Suppressor macrophage (primary cell): ENCODE data around the gene OGFRL1.
"Not testable (repeated sequence)": the region's sequence is repeated elsewhere in the genome, so short reads cannot be mapped to it uniquely, and the experiment has no call there.

ENCODE experiments used
- DNase-seq, 4 experiments: peaks; one replicate each; pipeline ENCODE4 v3.0.0-alpha.2; 2020 to 2022
- total RNA-seq, 17 experiments: gene quantifications; one replicate each; lab custom pipeline; 2026; ENCODE audit warnings: mixed read lengths in 6 of 17, inconsistent platforms in 3 of 17; lab: John Stamatoyannopoulos, UW

OGFRL1 gene
- total RNA-seq: 149 to 779 (median 424) reads per million in 17 experiments

GRCh38 chr6:71288228-71289038, at the start of gene OGFRL1:
Gene OGFRL1 (plus strand): TSS chr6:71288811. CDS start chr6:71288937, 126 bp downstream.
- peak; percentile 87 to 95 (median 91) for DNase-seq

DNA sequence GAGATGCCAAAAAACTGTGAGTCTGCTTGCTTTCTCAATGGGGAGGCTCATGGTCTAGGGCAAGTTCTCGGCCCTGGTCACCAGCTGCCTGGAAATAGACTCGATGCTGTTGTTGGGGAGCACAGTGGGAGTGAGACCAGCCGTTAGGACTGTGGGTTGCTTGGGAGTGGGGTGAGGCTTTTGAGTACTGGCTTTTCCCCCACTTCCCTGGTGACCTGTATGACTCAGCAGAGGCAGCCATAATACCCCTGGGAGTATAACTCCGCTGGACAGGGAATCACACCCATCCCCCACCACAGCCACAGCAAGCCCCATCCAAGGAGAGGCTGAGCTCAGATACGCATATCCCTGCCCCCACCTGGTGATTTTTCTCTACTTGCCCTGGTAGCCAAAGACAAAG, 48.9 kb upstream of the OGFRL1 start:
- DNase-seq: no peak

- no peak for DNase-seq
Measured at GRCh38 chr6:71245265-71246049, 43.2 kb upstream of the OGFRL1 start.

GRCh38 chr6:71246596-71246995, 42.0 kb upstream of the OGFRL1 start:
- peak in 1 of 4 experiments; percentile 35 for DNase-seq

DNA sequence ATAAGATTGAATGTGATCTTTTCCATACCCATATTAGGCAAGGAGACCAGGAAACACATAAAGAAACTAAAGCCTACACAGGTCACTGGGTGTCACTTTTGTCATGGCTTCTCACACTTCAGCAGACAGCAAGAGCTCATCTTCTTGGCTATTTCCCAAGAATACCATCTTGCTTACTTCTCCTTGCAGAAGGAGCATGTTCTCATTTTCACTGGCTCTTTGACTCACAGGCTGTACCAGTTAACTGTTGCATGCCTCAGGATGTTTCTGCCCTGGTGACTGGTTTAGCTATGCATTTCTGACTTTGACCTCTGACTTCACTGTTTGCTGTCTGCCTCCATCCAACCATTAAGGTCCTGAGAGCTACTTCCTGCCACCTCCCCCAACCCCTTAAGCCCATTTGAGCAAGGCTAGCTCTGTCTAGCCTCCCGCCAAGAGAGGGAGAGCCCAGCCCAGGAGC, 40.3 kb upstream of the OGFRL1 start:
- DNase-seq: peak; percentile 81 to 98 (median 91)

DNA sequence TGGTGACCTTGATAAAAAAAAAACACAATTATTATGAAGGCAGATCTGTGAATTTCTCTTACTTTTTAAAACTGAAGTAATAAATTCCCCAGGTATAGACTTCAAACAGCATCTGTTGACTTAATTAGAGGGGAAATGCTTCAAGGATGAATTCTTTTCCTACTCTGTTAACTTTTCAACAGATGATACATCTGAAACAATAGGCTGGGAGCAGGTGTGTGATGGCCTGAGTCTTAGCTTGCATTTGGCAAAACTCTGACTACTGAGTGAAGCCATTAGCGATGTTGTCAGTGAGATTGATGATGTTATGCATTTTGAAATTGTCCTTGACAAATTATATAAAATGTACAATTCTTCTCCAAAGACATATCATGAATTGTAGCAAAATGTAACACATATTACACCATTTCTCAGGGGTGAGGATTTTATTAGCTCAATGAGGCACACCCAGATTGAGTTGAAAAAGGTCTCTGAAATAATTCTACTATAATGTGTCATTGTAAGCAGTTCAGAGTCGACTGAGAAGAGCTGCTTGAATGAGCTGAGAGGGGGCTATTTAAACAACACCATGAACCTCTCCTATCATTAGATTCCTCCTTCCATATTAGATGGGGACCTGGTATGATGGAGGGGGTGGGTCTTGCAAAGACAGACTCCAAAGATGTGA, 39.6 kb upstream of the OGFRL1 start:
- no peak for DNase-seq

GRCh38 chr6:71250099-71250602, 38.5 kb upstream of the OGFRL1 start:
- DNase-seq: peak; percentile 64 to 95 (median 82)

- DNase-seq: peak in 2 of 4 experiments; percentile 38 to 48
Measured at GRCh38 chr6:71252410-71252809, 36.2 kb upstream of the OGFRL1 start.

GRCh38 chr6:71252960-71253359, 35.7 kb upstream of the OGFRL1 start:
- no peak for DNase-seq

- no peak for DNase-seq
Measured at GRCh38 chr6:71254323-71254722, 34.3 kb upstream of the OGFRL1 start.

- DNase-seq: peak in 2 of 4 experiments; percentile 10 to 46
Measured at GRCh38 chr6:71258078-71258866, 30.3 kb upstream of the OGFRL1 start.

GRCh38 chr6:71259888-71260604, 28.6 kb upstream of the OGFRL1 start:
- no peak for DNase-seq

GRCh38 chr6:71262914-71263313, 25.7 kb upstream of the OGFRL1 start:
- DNase-seq: no peak

GRCh38 chr6:71266392-71266791, 22.2 kb upstream of the OGFRL1 start:
- not testable (repeated sequence) for DNase-seq

GRCh38 chr6:71268735-71269437, 19.7 kb upstream of the OGFRL1 start:
- no peak for DNase-seq

GRCh38 chr6:71277926-71278600, 10.5 kb upstream of the OGFRL1 start:
- no peak for DNase-seq

DNA sequence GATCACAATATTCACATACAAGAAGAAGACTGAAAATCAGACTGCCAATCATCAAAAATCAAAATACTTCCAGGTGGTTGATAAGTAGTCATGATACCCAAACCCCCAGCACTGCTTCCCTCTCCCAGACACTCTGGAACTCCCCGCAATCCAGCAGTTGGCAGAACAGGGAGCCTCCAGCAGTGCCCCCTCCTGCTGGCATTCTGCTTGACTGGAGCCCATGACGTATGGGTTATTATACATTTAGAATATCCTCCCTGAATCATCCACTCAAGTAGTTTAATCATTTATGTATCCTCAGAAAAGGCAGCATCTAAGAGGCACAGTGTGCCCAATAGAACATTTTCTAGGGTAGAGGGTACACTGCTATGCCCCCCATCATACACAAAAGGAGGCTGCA, 9.3 kb upstream of the OGFRL1 start:
- DNase-seq: no peak

- no peak for DNase-seq
Measured at GRCh38 chr6:71279740-71280139, 8.9 kb upstream of the OGFRL1 start.

DNA sequence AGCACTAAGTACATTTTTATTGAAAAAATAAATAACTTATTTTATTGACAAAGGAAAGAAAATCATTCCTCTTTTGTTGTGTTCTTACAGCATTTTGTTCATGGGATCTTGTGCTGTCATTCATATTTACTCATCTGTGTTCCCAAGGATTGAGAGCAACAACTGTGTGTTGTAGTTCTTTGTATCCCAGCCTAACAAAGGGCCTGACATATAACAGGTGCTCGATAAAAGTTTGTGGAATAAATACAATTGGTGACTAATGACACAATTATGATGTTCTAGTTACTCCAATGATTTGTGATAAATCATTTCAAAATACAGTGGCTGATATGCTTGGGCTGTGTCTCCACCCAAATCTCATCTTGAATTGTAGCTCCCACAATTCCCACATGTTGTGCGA, 7.9 kb upstream of the OGFRL1 start:
- no peak for DNase-seq

DNA sequence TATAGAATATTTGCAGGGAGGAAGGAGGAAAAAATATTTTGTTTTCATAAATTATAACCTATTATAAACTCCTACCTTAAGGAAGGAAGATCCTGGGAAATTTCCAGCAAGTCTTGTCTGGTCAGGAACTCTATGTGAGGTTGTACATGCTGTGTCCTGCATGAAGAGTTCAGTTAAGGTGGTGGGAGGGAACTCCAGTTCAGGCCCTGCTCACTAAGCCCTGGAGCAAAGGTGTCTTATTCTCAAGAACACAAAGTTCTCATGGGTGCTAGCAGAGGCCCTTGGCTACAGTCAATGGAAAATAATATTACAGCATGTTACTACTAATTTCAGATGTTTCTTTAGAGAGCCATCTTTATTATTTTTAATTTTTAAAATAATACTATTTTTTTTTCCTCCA, 3.8 kb upstream of the OGFRL1 start:
- no peak for DNase-seq
